ENCODE data around the gene FKBP8. TPM values are rescaled to one million over a fixed set of nuclear protein-coding genes. Genes with fewer than 3 reads are reported as not detected.

Gene FKBP8
- total and polyA plus RNA-seq, 4 donors, result 59.1 to 225 (median 101) TPM

DNA sequence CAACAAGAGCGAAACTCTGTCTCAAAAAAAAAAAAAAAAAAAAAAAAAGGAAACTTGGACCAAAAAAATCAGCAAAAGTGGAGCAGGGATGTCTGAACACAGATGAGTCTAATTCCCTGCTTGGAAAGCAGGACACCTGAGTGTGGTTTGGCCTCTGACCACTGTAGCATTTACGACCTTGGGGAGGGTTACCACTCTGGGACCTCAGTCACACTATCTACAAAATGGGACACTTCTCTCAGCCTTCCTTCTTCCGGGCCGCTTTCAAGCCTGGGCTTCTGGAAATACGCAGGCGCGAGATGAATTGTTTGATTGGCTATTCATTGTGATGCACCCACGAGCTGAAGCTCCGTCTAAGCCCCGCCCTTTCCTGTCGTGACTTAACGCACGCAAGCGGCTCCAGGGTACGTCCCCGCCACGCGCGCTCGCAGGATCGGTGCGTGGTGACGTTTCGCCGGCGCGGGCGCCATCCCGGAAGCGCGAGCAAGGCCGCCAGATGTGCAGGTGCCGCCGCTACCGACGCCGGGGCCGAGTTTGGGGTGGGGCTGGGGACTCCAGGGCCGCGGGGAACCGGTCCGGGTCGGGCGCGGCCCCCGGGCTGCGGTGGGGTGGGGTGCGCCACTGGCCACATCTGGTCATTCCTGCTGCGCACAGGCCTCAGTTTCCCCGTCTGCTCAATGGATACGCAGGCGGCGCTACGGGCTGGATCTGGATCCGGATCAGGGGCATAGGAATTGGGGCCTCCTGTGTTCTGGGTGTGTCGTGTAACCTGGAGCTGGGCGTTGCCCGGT is 14.2 kb upstream of the FKBP8 start, which contains the start of gene KXD1 (continued):
- TF ChIP-seq, protein P1, sequence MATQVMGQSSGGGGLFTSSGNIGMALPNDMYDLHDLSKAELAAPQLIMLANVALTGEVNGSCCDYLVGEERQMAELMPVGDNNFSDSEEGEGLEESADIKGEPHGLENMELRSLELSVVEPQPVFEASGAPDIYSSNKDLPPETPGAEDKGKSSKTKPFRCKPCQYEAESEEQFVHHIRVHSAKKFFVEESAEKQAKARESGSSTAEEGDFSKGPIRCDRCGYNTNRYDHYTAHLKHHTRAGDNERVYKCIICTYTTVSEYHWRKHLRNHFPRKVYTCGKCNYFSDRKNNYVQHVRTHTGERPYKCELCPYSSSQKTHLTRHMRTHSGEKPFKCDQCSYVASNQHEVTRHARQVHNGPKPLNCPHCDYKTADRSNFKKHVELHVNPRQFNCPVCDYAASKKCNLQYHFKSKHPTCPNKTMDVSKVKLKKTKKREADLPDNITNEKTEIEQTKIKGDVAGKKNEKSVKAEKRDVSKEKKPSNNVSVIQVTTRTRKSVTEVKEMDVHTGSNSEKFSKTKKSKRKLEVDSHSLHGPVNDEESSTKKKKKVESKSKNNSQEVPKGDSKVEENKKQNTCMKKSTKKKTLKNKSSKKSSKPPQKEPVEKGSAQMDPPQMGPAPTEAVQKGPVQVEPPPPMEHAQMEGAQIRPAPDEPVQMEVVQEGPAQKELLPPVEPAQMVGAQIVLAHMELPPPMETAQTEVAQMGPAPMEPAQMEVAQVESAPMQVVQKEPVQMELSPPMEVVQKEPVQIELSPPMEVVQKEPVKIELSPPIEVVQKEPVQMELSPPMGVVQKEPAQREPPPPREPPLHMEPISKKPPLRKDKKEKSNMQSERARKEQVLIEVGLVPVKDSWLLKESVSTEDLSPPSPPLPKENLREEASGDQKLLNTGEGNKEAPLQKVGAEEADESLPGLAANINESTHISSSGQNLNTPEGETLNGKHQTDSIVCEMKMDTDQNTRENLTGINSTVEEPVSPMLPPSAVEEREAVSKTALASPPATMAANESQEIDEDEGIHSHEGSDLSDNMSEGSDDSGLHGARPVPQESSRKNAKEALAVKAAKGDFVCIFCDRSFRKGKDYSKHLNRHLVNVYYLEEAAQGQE (IDR thresholded peaks at IDR 0.05), result peak; percentile 60
- TF ChIP-seq HNF4G (IDR thresholded peaks at IDR 0.05) (no peak), NR2F2 (IDR thresholded peaks at IDR 0.05) (no peak), FOXA1 (IDR thresholded peaks at IDR 0.05) (no peak), TAF1 (conservative IDR thresholded peaks at IDR 0.05) (no peak), GABPA (IDR thresholded peaks at IDR 0.05 in 1 of 2, conservative IDR thresholded peaks at IDR 0.05 in 1 of 2) (peak in 1 of 2 donors; percentile 87), SP1 (IDR thresholded peaks at IDR 0.05) (peak; percentile 62)

DNA sequence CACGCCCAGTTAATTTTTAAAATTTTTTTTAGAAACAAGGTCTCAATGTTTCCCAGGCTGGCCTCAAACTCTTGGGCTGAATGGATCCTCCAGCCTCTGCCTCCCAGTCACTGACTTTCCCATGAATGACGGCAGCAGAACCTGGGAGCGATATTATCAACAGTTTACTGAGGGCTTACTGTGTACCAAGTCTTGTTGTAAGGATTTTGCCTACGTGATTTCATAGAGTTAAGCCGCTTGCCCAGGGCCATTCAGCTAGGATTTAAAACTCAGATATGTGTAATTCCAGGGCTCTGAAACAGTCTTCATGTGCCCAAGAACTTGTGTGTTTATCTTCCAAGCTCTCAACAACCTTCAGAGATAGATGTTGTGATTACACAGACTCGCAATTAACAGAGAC is 8.3 kb upstream of the FKBP8 start:
- Histone ChIP-seq H3K27ac (ENCODE audit: low read depth in 1 of 2, low read length in 2 of 2) (no peak overlapping the region), H3K9ac (ENCODE audit: low read depth in 1 of 2, low read length in 2 of 2) (no peak overlapping the region), H3K4me1 (ENCODE audit: control insufficient read depth in 4 of 4, insufficient read depth in 4 of 4, low read length in 3 of 4) (no peaks in the 10 kb centered on the region), H3K36me3 (ENCODE audit: control insufficient read depth in 4 of 4, insufficient read depth in 3 of 4, low read depth in 1 of 4, low read length in 3 of 4) (no peaks in the 10 kb centered on the region), H3K27me3 (ENCODE audit: control insufficient read depth in 4 of 4, insufficient read depth in 4 of 4, low read length in 3 of 4) (no peaks in the 10 kb centered on the region), H3K4me3 (ENCODE audit: low read depth in 1 of 3, low read length in 3 of 3) (no peak overlapping the region), H3K9me3 (ENCODE audit: control insufficient read depth in 4 of 4, low read length in 3 of 4) (no peaks in the 10 kb centered on the region)
- TF ChIP-seq, protein P2, sequence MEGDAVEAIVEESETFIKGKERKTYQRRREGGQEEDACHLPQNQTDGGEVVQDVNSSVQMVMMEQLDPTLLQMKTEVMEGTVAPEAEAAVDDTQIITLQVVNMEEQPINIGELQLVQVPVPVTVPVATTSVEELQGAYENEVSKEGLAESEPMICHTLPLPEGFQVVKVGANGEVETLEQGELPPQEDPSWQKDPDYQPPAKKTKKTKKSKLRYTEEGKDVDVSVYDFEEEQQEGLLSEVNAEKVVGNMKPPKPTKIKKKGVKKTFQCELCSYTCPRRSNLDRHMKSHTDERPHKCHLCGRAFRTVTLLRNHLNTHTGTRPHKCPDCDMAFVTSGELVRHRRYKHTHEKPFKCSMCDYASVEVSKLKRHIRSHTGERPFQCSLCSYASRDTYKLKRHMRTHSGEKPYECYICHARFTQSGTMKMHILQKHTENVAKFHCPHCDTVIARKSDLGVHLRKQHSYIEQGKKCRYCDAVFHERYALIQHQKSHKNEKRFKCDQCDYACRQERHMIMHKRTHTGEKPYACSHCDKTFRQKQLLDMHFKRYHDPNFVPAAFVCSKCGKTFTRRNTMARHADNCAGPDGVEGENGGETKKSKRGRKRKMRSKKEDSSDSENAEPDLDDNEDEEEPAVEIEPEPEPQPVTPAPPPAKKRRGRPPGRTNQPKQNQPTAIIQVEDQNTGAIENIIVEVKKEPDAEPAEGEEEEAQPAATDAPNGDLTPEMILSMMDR (IDR thresholded peaks at IDR 0.05; ENCODE audit: low read depth, low read length, missing input control), result no peak
- TF ChIP-seq EGR1 (IDR thresholded peaks at IDR 0.05; ENCODE audit: low read depth in 2 of 2), result no peak
- no peak for TF ChIP-seq FOXA2 (IDR thresholded peaks at IDR 0.05)
- TF ChIP-seq NR2F2 (IDR thresholded peaks at IDR 0.05), result no peak
- TF ChIP-seq, protein P3, sequence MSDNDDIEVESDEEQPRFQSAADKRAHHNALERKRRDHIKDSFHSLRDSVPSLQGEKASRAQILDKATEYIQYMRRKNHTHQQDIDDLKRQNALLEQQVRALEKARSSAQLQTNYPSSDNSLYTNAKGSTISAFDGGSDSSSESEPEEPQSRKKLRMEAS (IDR thresholded peaks at IDR 0.05), result no peak
- no peak for TF ChIP-seq RXRA (IDR thresholded peaks at IDR 0.05)
- TF ChIP-seq YY1 (IDR thresholded peaks at IDR 0.05), result no peak
- TF ChIP-seq HNF4A (conservative IDR thresholded peaks at IDR 0.05), result no peak
- no peak for TF ChIP-seq FOXA1 (IDR thresholded peaks at IDR 0.05)
- TF ChIP-seq HNF4G (IDR thresholded peaks at IDR 0.05), result no peak
- no peak for TF ChIP-seq RAD21 (IDR thresholded peaks at IDR 0.05)
- no peak for TF ChIP-seq SP1 (IDR thresholded peaks at IDR 0.05)
- TF ChIP-seq, protein P1 (IDR thresholded peaks at IDR 0.05), result no peak
- TF ChIP-seq, protein P4, sequence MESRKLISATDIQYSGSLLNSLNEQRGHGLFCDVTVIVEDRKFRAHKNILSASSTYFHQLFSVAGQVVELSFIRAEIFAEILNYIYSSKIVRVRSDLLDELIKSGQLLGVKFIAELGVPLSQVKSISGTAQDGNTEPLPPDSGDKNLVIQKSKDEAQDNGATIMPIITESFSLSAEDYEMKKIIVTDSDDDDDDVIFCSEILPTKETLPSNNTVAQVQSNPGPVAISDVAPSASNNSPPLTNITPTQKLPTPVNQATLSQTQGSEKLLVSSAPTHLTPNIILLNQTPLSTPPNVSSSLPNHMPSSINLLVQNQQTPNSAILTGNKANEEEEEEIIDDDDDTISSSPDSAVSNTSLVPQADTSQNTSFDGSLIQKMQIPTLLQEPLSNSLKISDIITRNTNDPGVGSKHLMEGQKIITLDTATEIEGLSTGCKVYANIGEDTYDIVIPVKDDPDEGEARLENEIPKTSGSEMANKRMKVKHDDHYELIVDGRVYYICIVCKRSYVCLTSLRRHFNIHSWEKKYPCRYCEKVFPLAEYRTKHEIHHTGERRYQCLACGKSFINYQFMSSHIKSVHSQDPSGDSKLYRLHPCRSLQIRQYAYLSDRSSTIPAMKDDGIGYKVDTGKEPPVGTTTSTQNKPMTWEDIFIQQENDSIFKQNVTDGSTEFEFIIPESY (IDR thresholded peaks at IDR 0.05), result no peak
- no peak for TF ChIP-seq GABPA (IDR thresholded peaks at IDR 0.05 in 1 of 2, conservative IDR thresholded peaks at IDR 0.05 in 1 of 2)
- no peak for TF ChIP-seq TAF1 (conservative IDR thresholded peaks at IDR 0.05)
- DNase-seq (ENCODE audit: low spot score), result no peak
- 71% methylated on average over 6 of the region's 6 CpGs for WGBS
